H1 (cell line): Measurements from ENCODE around the gene HRCT1. TPM values are rescaled to one million over a fixed set of nuclear protein-coding genes. Genes with fewer than 3 reads are reported as not detected.

Source experiments
- CTCF ChIA-PET: fragments of 300-600 bp; sonication (Branson Sonifier 250); formaldehyde crosslinking; loops from one replicate; lab custom pipeline; 2021; ENCODE audit not compliant: partially characterized antibody; lab: Charles Lee
- POLR2A ChIA-PET: fragments of 300-600 bp; sonication (Branson Sonifier 250); formaldehyde crosslinking; loops from one replicate; lab custom pipeline; 2021; ENCODE audit warnings: inconsistent platforms; ENCODE audit not compliant: partially characterized antibody; lab: Charles Lee
- DNase-seq, 2 experiments: peaks; one replicate each; pipeline versions ENCODE4 v3.0.0 to v3.0.0-alpha.2; 2010 to 2022; ENCODE audit warnings: low spot score in 2 of 2, low read depth in 1 of 2, mixed read lengths in 1 of 2
- FAIRE-seq: peaks from 2 replicates; lab custom pipeline; 2011; peaks lifted over from hg19 to GRCh38; lab: Jason Lieb, UNC
- H2AFZ ChIP-seq: 2 replicates; pipeline ENCODE4 v1.8.1; 2012; ENCODE audit warnings: low read length, inconsistent platforms
- H2AK5ac ChIP-seq: 2 replicates; pipeline ENCODE4 v1.6.1; 2013; ENCODE audit warnings: low read depth, low read length
- H2BK120ac ChIP-seq: replicated peaks from 2 replicates; pipeline ENCODE3; 2013; ENCODE audit warnings: low read depth, low read length, inconsistent platforms
- H2BK12ac ChIP-seq: 2 replicates; pipeline ENCODE4 v1.6.1; 2013; ENCODE audit warnings: low read depth, low read length
- H2BK15ac ChIP-seq: 2 replicates; pipeline ENCODE4 v1.6.1; 2013; ENCODE audit warnings: low read length
- H2BK20ac ChIP-seq: 2 replicates; pipeline ENCODE4 v1.6.1; 2013; ENCODE audit warnings: low read length
- H2BK5ac ChIP-seq: 2 replicates; pipeline ENCODE4 v1.6.1; 2013; ENCODE audit warnings: low read depth, low read length
- H3K14ac ChIP-seq: 2 replicates; pipeline ENCODE4 v1.6.1; 2013; ENCODE audit warnings: inconsistent platforms; ENCODE audit not compliant: insufficient read length
- H3K18ac ChIP-seq: 2 replicates; pipeline ENCODE4 v1.6.1; 2013; ENCODE audit warnings: low read length; ENCODE audit errors: extremely low read depth
- H3K23ac ChIP-seq: 2 replicates; pipeline ENCODE4 v1.6.1; 2013; ENCODE audit warnings: inconsistent platforms; ENCODE audit not compliant: insufficient read length
- H3K23me2 ChIP-seq: 2 replicates; pipeline ENCODE4 v1.6.1; 2013; ENCODE audit warnings: low read depth, low read length
- H3K27ac ChIP-seq: 2 replicates; pipeline ENCODE4 v1.6.1; 2011; ENCODE audit warnings: low read depth, low read length, inconsistent platforms
- H3K27me3 ChIP-seq, 4 experiments: replicated peaks in 1 of 4; 1 replicate in 1 of 4; 2 replicates in 3 of 4; pipeline versions ENCODE4 v1.6.1 to v1.8.1; 2011 to 2013; ENCODE audit warnings: low read length in 3 of 4, mild to moderate bottlenecking in 3 of 4, inconsistent platforms in 2 of 4, mixed read lengths in 2 of 4, moderate library complexity in 1 of 4; ENCODE audit not compliant: control insufficient read depth in 3 of 4, insufficient read depth in 3 of 4; ENCODE audit errors: extremely low read depth in 1 of 4
- H3K36me3 ChIP-seq, 4 experiments: 2 replicates each; pipeline versions ENCODE4 v1.6.1 to v1.8.1; 2011 to 2013; ENCODE audit warnings: mild to moderate bottlenecking in 4 of 4, low read length in 3 of 4, moderate library complexity in 2 of 4, control low read depth in 1 of 4, inconsistent platforms in 1 of 4; ENCODE audit not compliant: insufficient read depth in 4 of 4, control insufficient read depth in 2 of 4
- H3K4ac ChIP-seq: replicated peaks from 2 replicates; pipeline ENCODE3; 2013; ENCODE audit warnings: low read length, low read depth, mixed read lengths, inconsistent platforms; ENCODE audit not compliant: insufficient read length
- H3K4me1 ChIP-seq, 4 experiments: replicated peaks in 1 of 4; 1 replicate in 1 of 4; 2 replicates in 3 of 4; pipeline versions ENCODE4 v1.6.1 to v1.8.1; 2011 to 2013; ENCODE audit warnings: low read length in 3 of 4, inconsistent platforms in 2 of 4, mixed read lengths in 1 of 4; ENCODE audit not compliant: insufficient read depth in 4 of 4, control insufficient read depth in 3 of 4
- H3K4me2 ChIP-seq, 2 experiments: 2 replicates each; pipeline versions ENCODE4 v1.6.1 to v1.8.1; 2011 to 2013; ENCODE audit warnings: low read depth in 2 of 2, low read length in 2 of 2, control low read depth in 1 of 2, inconsistent platforms in 1 of 2, mild to moderate bottlenecking in 1 of 2; ENCODE audit not compliant: insufficient read depth in 1 of 2
- H3K4me3 ChIP-seq, 4 experiments: fragments of 200-600, 300-600 bp in 1 of 4; sonication (generic), shearing (Covaris generic), sonication (Bioruptor Twin) in 1 of 4; 2 replicates each; pipeline versions ENCODE4 v1.5.1 to v1.8.1; 2011 to 2016; ENCODE audit warnings: low read length in 4 of 4, low read depth in 3 of 4, control low read depth in 2 of 4, inconsistent platforms in 2 of 4, mild to moderate bottlenecking in 2 of 4, mixed read lengths in 1 of 4, moderate library complexity in 1 of 4; ENCODE audit not compliant: insufficient read depth in 2 of 4; ENCODE audit errors: extremely low read depth in 1 of 4
- H3K56ac ChIP-seq: replicated peaks from 2 replicates; pipeline ENCODE3; 2013; ENCODE audit warnings: low read depth, mild to moderate bottlenecking, mixed read lengths, low read length, inconsistent platforms; ENCODE audit not compliant: insufficient read length
- H3K79me1 ChIP-seq: 2 replicates; pipeline ENCODE4 v1.6.1; 2013; ENCODE audit warnings: low read depth, low read length, control low read depth
- H3K79me2 ChIP-seq, 2 experiments: 2 replicates each; pipeline versions ENCODE4 v1.6.1 to v1.8.1; 2012 to 2013; ENCODE audit warnings: low read length in 2 of 2, mild to moderate bottlenecking in 2 of 2, inconsistent platforms in 1 of 2; ENCODE audit not compliant: insufficient read depth in 2 of 2, control insufficient read depth in 1 of 2
- H3K9ac ChIP-seq, 4 experiments: replicated peaks in 1 of 4; 1 replicate in 1 of 4; 2 replicates in 3 of 4; pipeline versions ENCODE4 v1.6.1 to v1.8.1; 2011 to 2013; ENCODE audit warnings: low read depth in 3 of 4, low read length in 3 of 4, control low read depth in 2 of 4, mild to moderate bottlenecking in 2 of 4, moderate library complexity in 2 of 4, inconsistent platforms in 1 of 4; ENCODE audit errors: extremely low read depth in 1 of 4
- H3K9me3 ChIP-seq, 2 experiments: 2 replicates each; pipeline versions ENCODE4 v1.6.1 to v1.8.1; 2012 to 2013; ENCODE audit warnings: mild to moderate bottlenecking in 2 of 2, moderate library complexity in 2 of 2, control low read depth in 1 of 2, inconsistent platforms in 1 of 2, low read depth in 1 of 2, low read length in 1 of 2, mixed read lengths in 1 of 2; ENCODE audit not compliant: insufficient read depth in 2 of 2
- H4K20me1 ChIP-seq, 2 experiments: replicated peaks in 1 of 2; 2 replicates each; pipeline versions ENCODE3 to v1.8.1; 2011 to 2013; ENCODE audit warnings: inconsistent platforms in 2 of 2, low read length in 2 of 2, mild to moderate bottlenecking in 1 of 2; ENCODE audit not compliant: insufficient read depth in 2 of 2, control insufficient read depth in 1 of 2
- H4K5ac ChIP-seq: 2 replicates; pipeline ENCODE4 v1.6.1; 2013; ENCODE audit warnings: low read length, low read depth, mixed read lengths, inconsistent platforms; ENCODE audit not compliant: insufficient read length
- H4K8ac ChIP-seq: 2 replicates; pipeline ENCODE4 v1.8.0; 2013; ENCODE audit warnings: mild to moderate bottlenecking, moderate library complexity, low read length, inconsistent platforms; ENCODE audit not compliant: insufficient read depth; ENCODE audit errors: extremely low read depth
- H4K91ac ChIP-seq: replicated peaks from 2 replicates; pipeline ENCODE3; 2013; ENCODE audit warnings: low read length, mixed read lengths, inconsistent platforms; ENCODE audit not compliant: insufficient read length
- ASH2L ChIP-seq: fragments of 200-600, 300-600 bp; sonication (generic); IDR thresholded peaks from one replicate; pipeline ENCODE4 v1.7.1; 2017; ENCODE audit warnings: low read length
- BRCA1 ChIP-seq: IDR thresholded peaks from 2 replicates; pipeline ENCODE4 v1.6.1; 2012; ENCODE audit warnings: low read depth, low read length, improper control_type of control experiment
- CHD1 ChIP-seq: IDR thresholded peaks from 2 replicates; pipeline ENCODE4 v1.6.1; 2012; ENCODE audit warnings: low read depth, low read length, improper control_type of control experiment
- CTCF ChIP-seq, 3 experiments: IDR thresholded peaks; 1 replicate in 2 of 3; 2 replicates in 1 of 3; pipeline versions ENCODE4 v1.5.1 to v1.6.1; 2011; ENCODE audit warnings: low read length in 3 of 3, mild to moderate bottlenecking in 3 of 3, inconsistent platforms in 2 of 3, low read depth in 1 of 3, moderate library complexity in 1 of 3; ENCODE audit not compliant: insufficient read depth in 1 of 3; ENCODE audit errors: control extremely low read depth in 1 of 3
- FOSL1 ChIP-seq: IDR thresholded peaks from 2 replicates; pipeline ENCODE4 v1.6.1; 2011; ENCODE audit warnings: mild to moderate bottlenecking, low read depth, low read length, moderate library complexity; ENCODE audit not compliant: insufficient read depth
- JUND ChIP-seq: IDR thresholded peaks from 2 replicates; pipeline ENCODE4 v1.6.1; 2011; ENCODE audit warnings: mild to moderate bottlenecking, improper control_type of control experiment, low read length
- KDM1A ChIP-seq: fragments of 200-600, 300-600 bp; sonication (generic); IDR thresholded peaks from 2 replicates; pipeline ENCODE4 v1.7.1; 2016; ENCODE audit warnings: mild to moderate bottlenecking, low read length, borderline replicate concordance
- KDM4A ChIP-seq: IDR thresholded peaks from one replicate; pipeline ENCODE4 v1.7.1; 2012; ENCODE audit warnings: low read depth, mild to moderate bottlenecking, moderate library complexity, low read length, inconsistent platforms; ENCODE audit not compliant: severe bottlenecking
- NRF1 ChIP-seq: IDR thresholded peaks from 2 replicates; pipeline ENCODE4 v1.6.1; 2011; ENCODE audit warnings: mild to moderate bottlenecking, low read depth, low read length, improper control_type of control experiment
- POLR2A ChIP-seq, 2 experiments: IDR thresholded peaks; 1 replicate in 1 of 2; 2 replicates in 1 of 2; pipeline ENCODE4 v1.6.1; 2011; ENCODE audit warnings: low read depth in 2 of 2, low read length in 2 of 2, mild to moderate bottlenecking in 2 of 2; ENCODE audit errors: control extremely low read depth in 1 of 2
- SP4 ChIP-seq: IDR thresholded peaks from 2 replicates; pipeline ENCODE4 v1.6.1; 2012; ENCODE audit warnings: low read length, inconsistent platforms
- SRF ChIP-seq: IDR thresholded peaks from 2 replicates; pipeline ENCODE4 v1.6.1; 2011; ENCODE audit warnings: mild to moderate bottlenecking, low read depth, low read length, moderate library complexity
- WGBS, 2 experiments: shearing (Covaris generic) in 1 of 2; methylation state at CpG; one replicate each; pipeline versions ENCODE4 v1.1.6 to v1.1.7; 2013 to 2015; ENCODE audit warnings: low lambda C conversion rate in 2 of 2, mixed read lengths in 2 of 2, inconsistent platforms in 1 of 2, low coverage in 1 of 2, missing lambda C conversion rate in 1 of 2; ENCODE audit not compliant: insufficient replicate concordance in 2 of 2, insufficient coverage in 1 of 2, insufficient read length in 1 of 2; ENCODE audit errors: extremely low coverage in 1 of 2, missing lambda C conversion rate in 1 of 2; 5-methylcytosine and 5-hydroxymethylcytosine counted together
- polyA plus RNA-seq, 7 experiments: library from polyadenylated mRNA; depleted of rRNA in 3 of 7; stranded (reverse) in 5 of 7; unstranded in 2 of 7; fragments of >200 nt in 5 of 7; fragments of 200-250 nt in 2 of 7; gene quantifications; 1 replicate in 5 of 7; 2 replicates in 1 of 7; 4 replicates in 1 of 7; pipeline versions ENCODE4 v1.2.1 to v1.2.3, GENCODE V29; 2011 to 2013; ENCODE audit warnings: missing spikeins in 2 of 7, mixed read lengths in 2 of 7
- total RNA-seq: library from RNA; stranded (reverse); fragmentation: NEBNext Ultra II Directional; extraction: Animal tissue kit (Norgen Biotek cat#: 25700); gene quantifications from 2 replicates; pipeline ENCODE4 v1.2.1, GENCODE V29; 2021

HRCT1 gene
- total and polyA plus RNA-seq, 2 of the 8 experiments (the other 6 are each of a cell fraction or from before 2014, with no cell fraction given) = not detected

GRCh38 chr9:35935755-35936509, 29.9 kb downstream of the HRCT1 start:
- Histone ChIP-seq H3K27me3 (peaks cover 0 to 6% (median under 1%) of the 10 kb centered on the region in 4 experiments; a peak in 3 of 7 replicates), H4K20me1 (no peaks in the 10 kb centered on the region), H3K14ac (no peak overlapping the region), H3K18ac (no peak overlapping the region), H3K36me3 (no peaks in the 10 kb centered on the region), H3K79me1 (no peaks in the 10 kb centered on the region), H3K4me1 (no peaks in the 10 kb centered on the region), H2BK20ac (no peak overlapping the region), H3K23ac (no peak overlapping the region), H4K8ac (no peak overlapping the region), H2AFZ (no peak overlapping the region), H3K56ac (no peak overlapping the region), H4K91ac (no peak overlapping the region), H3K79me2 (no peaks in the 10 kb centered on the region), H3K9ac (no peak overlapping the region), H2BK12ac (no peak overlapping the region), H3K4ac (no peak overlapping the region), H4K5ac (no peak overlapping the region), H3K23me2 (no peaks in the 10 kb centered on the region), H2AK5ac (no peak overlapping the region), H3K4me3 (no peak overlapping the region), H2BK5ac (no peak overlapping the region), H3K9me3 (no peaks in the 10 kb centered on the region), H3K4me2 (no peak overlapping the region), H2BK120ac (no peak overlapping the region), H2BK15ac (no peak overlapping the region), H3K27ac (no peak overlapping the region)
- DNase-seq (no peak), FAIRE-seq (no peak)
- WGBS, 2 experiments = 68% methylated on average over 7 of the region's 7 CpGs; no CpG with 5 or more reads in 1 of the 2 experiments
- ChIA-PET CTCF (interaction anchor here (1.0 to 5.7 kb wide), 3 partner anchors 9 to 25 kb away, joined by 4 to 24 read pairs (median 4); no protein-coding TSS in a partner anchor), POLR2A (no interaction called here)
- TF ChIP-seq CTCF (IDR thresholded peaks at IDR 0.05; ENCODE audit: control extremely low read depth in 1 of 3, insufficient read depth in 1 of 3, low read depth in 1 of 3, low read length in 3 of 3) (no peak), ASH2L (no peak), KDM4A (no peak), JUND (no peak), SRF (no peak), CHD1 (no peak), FOSL1 (no peak), KDM1A (no peak), SP4 (no peak), BRCA1 (no peak), POLR2A (IDR thresholded peaks at IDR 0.05; ENCODE audit: control extremely low read depth in 1 of 2, low read depth in 2 of 2, low read length in 2 of 2) (no peak), NRF1 (no peak)
